HG03442 (cell line): Measurements from ENCODE around the gene KCNJ11.

ENCODE experiments used
- ATAC-seq: cut with Tn5 transposase; IDR thresholded peaks from one replicate; pipeline ENCODE4 v1.9.1; 2021; ENCODE audit warnings: mild to moderate bottlenecking, moderate library complexity; ENCODE audit not compliant: unreplicated experiment

The KCNJ11 gene

GRCh38 chr11:17369094-17369493, 19.4 kb downstream of the KCNJ11 start:
- ATAC-seq: no peak

- ATAC-seq: no peak
Observed at GRCh38 chr11:17368551-17368950, 19.9 kb downstream of the KCNJ11 start.

- no peak for ATAC-seq
Observed at GRCh38 chr11:17366495-17366894, 22.0 kb downstream of the KCNJ11 start.

- ATAC-seq: peak; percentile 53
Observed at GRCh38 chr11:17354601-17354991, 33.9 kb downstream of the KCNJ11 start.

GRCh38 chr11:17353821-17354600, 34.4 kb downstream of the KCNJ11 start:
- no peak for ATAC-seq

GRCh38 chr11:17352950-17353820, 35.3 kb downstream of the KCNJ11 start:
- ATAC-seq: peak; percentile 38

- peak; percentile 34 for ATAC-seq
Observed at GRCh38 chr11:17351510-17352176, 36.8 kb downstream of the KCNJ11 start, which contains the start of gene NCR3LG1. Gene NCR3LG1, plus strand, starts transcription at chr11:17351800. Its CDS starts 170 bp downstream, at chr11:17351970.

GRCh38 chr11:17351172-17351509, 37.3 kb downstream of the KCNJ11 start:
- ATAC-seq: no peak

GRCh38 chr11:17350455-17351171, 37.8 kb downstream of the KCNJ11 start:
- no peak for ATAC-seq

- no peak for ATAC-seq
Observed at GRCh38 chr11:17347676-17348075, 40.8 kb downstream of the KCNJ11 start.

- no peak for ATAC-seq
Observed at GRCh38 chr11:17343907-17344306, 44.6 kb downstream of the KCNJ11 start.

GRCh38 chr11:17343257-17343656, 45.2 kb downstream of the KCNJ11 start:
- no peak for ATAC-seq
